GM12875 (cell line): Measurements from ENCODE around the gene ADD1.

Experiments
- H3K4me3 ChIP-seq: one replicate; pipeline ENCODE4 v1.5.1; 2011; ENCODE audit warnings: low read depth, low read length, control low read depth
- CTCF ChIP-seq: IDR thresholded peaks from 2 replicates; pipeline ENCODE4 v1.5.1; 2011; ENCODE audit warnings: low read depth, mild to moderate bottlenecking, control low read depth, inconsistent platforms, low read length, moderate library complexity, borderline replicate concordance; ENCODE audit not compliant: insufficient read depth

ADD1 gene

GRCh38 chr4:2797545-2798305 lies 45.9 kb upstream of the ADD1 start:
- no peak overlapping the region for H3K4me3 ChIP-seq
- TF ChIP-seq CTCF = no peak

- H3K4me3 ChIP-seq = peak overlapping the region; percentile 60
Observed at GRCh38 chr4:2798399-2799223, 45.0 kb upstream of the ADD1 start.

GRCh38 chr4:2799224-2799911 lies 44.3 kb upstream of the ADD1 start:
- peak overlapping the region; percentile 60 for H3K4me3 ChIP-seq
- TF ChIP-seq CTCF = no peak

More at GRCh38 chr4:2798399-2799223, 45.0 kb upstream of the ADD1 start:
- TF ChIP-seq CTCF = no peak

- no peak for TF ChIP-seq CTCF
- peak overlapping the region; percentile 60 for H3K4me3 ChIP-seq
Observed at GRCh38 chr4:2799971-2800690, 43.5 kb upstream of the ADD1 start.

GRCh38 chr4:2800691-2801596 lies 42.7 kb upstream of the ADD1 start:
- H3K4me3 ChIP-seq = peak overlapping the region; percentile 60

More at GRCh38 chr4:2800691-2801596, 42.7 kb upstream of the ADD1 start:
- no peak for TF ChIP-seq CTCF
